ENCODE results near the gene TLL2.

DNA sequence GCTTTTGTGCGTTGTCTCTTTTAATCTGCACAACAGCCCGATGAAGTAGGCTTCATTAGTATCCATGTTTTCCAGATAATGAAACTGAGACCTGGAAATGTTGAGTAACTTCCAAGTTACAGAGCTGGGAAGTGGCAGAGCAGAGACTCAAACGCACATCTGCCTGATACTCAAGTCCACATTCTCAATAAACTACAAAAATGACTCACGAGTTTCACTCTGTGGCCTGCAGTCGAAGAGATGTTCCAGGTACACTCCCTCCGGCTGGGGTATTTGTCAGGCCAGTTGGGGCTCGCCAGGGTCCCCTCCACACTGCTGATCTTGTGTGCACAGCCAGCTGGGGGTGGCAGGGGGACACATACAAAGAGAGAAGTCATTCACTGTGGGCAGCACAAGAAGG lies 137.2 kb downstream of the TLL2 start:
- TF ChIP-seq, protein P1, sequence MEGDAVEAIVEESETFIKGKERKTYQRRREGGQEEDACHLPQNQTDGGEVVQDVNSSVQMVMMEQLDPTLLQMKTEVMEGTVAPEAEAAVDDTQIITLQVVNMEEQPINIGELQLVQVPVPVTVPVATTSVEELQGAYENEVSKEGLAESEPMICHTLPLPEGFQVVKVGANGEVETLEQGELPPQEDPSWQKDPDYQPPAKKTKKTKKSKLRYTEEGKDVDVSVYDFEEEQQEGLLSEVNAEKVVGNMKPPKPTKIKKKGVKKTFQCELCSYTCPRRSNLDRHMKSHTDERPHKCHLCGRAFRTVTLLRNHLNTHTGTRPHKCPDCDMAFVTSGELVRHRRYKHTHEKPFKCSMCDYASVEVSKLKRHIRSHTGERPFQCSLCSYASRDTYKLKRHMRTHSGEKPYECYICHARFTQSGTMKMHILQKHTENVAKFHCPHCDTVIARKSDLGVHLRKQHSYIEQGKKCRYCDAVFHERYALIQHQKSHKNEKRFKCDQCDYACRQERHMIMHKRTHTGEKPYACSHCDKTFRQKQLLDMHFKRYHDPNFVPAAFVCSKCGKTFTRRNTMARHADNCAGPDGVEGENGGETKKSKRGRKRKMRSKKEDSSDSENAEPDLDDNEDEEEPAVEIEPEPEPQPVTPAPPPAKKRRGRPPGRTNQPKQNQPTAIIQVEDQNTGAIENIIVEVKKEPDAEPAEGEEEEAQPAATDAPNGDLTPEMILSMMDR (IDR thresholded peaks at IDR 0.05): no peak
- TF ChIP-seq POLR2A (IDR thresholded peaks at IDR 0.05): no peak

All from adrenal gland (tissue), 5 donors.